HepG2 (cell line): ENCODE results near the gene KIF20A. TPM values are rescaled to one million over a fixed set of nuclear protein-coding genes. Genes with fewer than 3 reads are reported as not detected.

Experiments used
- ATAC-seq: fragments of 200-7000 bp; cut with Tn5 transposase; 3 replicates; pipeline ENCODE4 v1.9.1; 2020; ENCODE audit warnings: mild to moderate bottlenecking, moderate library complexity
- BruUV-seq: library from RNA; stranded (reverse); fragments of 400-500 nt; replicated peaks from 2 replicates; lab custom pipeline; 2021; lab: Mats Ljungman, UMichigan
- CTCF ChIA-PET: fragments of 300-600 bp; formaldehyde crosslinking; extraction: SDS; loops from one replicate; lab custom pipeline; 2021; ENCODE audit warnings: low total read pairs, inconsistent platforms, low intra/inter-chr PET ratio; lab: Yijun Ruan, JAX
- POLR2A ChIA-PET: fragments of 350-600 bp; sonication (Branson Sonifier 250); formaldehyde crosslinking; loops from one replicate; lab custom pipeline; 2020; ENCODE audit warnings: antibody characterized with exemption, inconsistent platforms; lab: Yijun Ruan, JAX
- DNase-seq: peaks from one replicate; pipeline ENCODE4 v3.0.0-alpha.2; 2015; ENCODE audit warnings: low spot score
- FAIRE-seq: peaks from 3 replicates; lab custom pipeline; 2011; peaks lifted over from hg19 to GRCh38; lab: Jason Lieb, UNC
- H2AFZ ChIP-seq: one replicate; pipeline ENCODE4 v1.6.1; 2011; ENCODE audit warnings: low read length, inconsistent platforms
- H3K27ac ChIP-seq: fragments of 300-600 bp; 3 replicates; pipeline ENCODE4 v1.8.0; 2011; ENCODE audit warnings: mixed run types, mild to moderate bottlenecking, mixed read lengths, low read length, inconsistent platforms; ENCODE audit not compliant: insufficient read depth; ENCODE audit errors: extremely low read length
- H3K27me3 ChIP-seq, 2 experiments: fragments of 200-600 bp in 1 of 2; 2 replicates in 1 of 2; 3 replicates in 1 of 2; pipeline versions ENCODE4 v1.6.0 to v1.8.0; 2011; ENCODE audit warnings: low read length in 2 of 2, mild to moderate bottlenecking in 2 of 2, moderate library complexity in 2 of 2, inconsistent platforms in 1 of 2; ENCODE audit not compliant: insufficient read depth in 2 of 2, control insufficient read depth in 1 of 2
- H3K36me3 ChIP-seq, 2 experiments: fragments of 200-600 bp in 1 of 2; replicated peaks in 1 of 2; 2 replicates in 1 of 2; 3 replicates in 1 of 2; pipeline versions ENCODE4 v1.5.1 to v1.8.0; 2011; ENCODE audit warnings: low read length in 2 of 2, inconsistent platforms in 1 of 2; ENCODE audit not compliant: insufficient read depth in 2 of 2, control insufficient read depth in 1 of 2
- H3K4me1 ChIP-seq: 2 replicates; pipeline ENCODE4 v1.5.1; 2012; ENCODE audit warnings: low read length, inconsistent platforms; ENCODE audit not compliant: insufficient read depth
- H3K4me2 ChIP-seq: 2 replicates; pipeline ENCODE4 v1.6.0; 2011; ENCODE audit warnings: low read depth, low read length, inconsistent platforms
- H3K4me3 ChIP-seq, 3 experiments: fragments of 200-600 bp in 1 of 3; sonication (generic), shearing (Covaris generic) in 1 of 3; replicated peaks in 1 of 3; 2 replicates each; pipeline ENCODE4 v1.5.1; 2011 to 2016; ENCODE audit warnings: low read length in 3 of 3, inconsistent platforms in 2 of 3, low read depth in 2 of 3, mild to moderate bottlenecking in 2 of 3, control low read depth in 1 of 3, mixed read lengths in 1 of 3; ENCODE audit not compliant: insufficient read depth in 1 of 3
- H3K79me2 ChIP-seq: one replicate; pipeline ENCODE4 v1.6.1; 2011; ENCODE audit warnings: low read length, inconsistent platforms; ENCODE audit not compliant: insufficient read depth
- H3K9ac ChIP-seq: 2 replicates; pipeline ENCODE4 v1.6.0; 2011; ENCODE audit warnings: mild to moderate bottlenecking, low read depth, low read length, inconsistent platforms; ENCODE audit not compliant: insufficient read depth
- H3K9me3 ChIP-seq: 2 replicates; pipeline ENCODE4 v1.5.1; 2012; ENCODE audit warnings: mild to moderate bottlenecking, low read length
- H4K20me1 ChIP-seq: 2 replicates; pipeline ENCODE4 v1.6.0; 2011; ENCODE audit warnings: inconsistent platforms, mild to moderate bottlenecking, low read length, moderate library complexity; ENCODE audit not compliant: insufficient read depth
- ASH2L ChIP-seq: fragments of 300-600, 200-600 bp; sonication (generic); IDR thresholded peaks from 2 replicates; pipeline ENCODE4 v1.7.0; 2017; ENCODE audit warnings: low read depth, mild to moderate bottlenecking, moderate library complexity, mixed read lengths, low read length; ENCODE audit not compliant: insufficient read length
- FOXC1 ChIP-seq: sonication (generic); formaldehyde crosslinking; IDR thresholded peaks from 2 replicates; pipeline ENCODE4 v1.8.0; 2022; ENCODE audit warnings: mild to moderate bottlenecking, missing genetic modification reagents, borderline replicate concordance
- GTF2F1 ChIP-seq: fragments of 150-350 bp; IDR thresholded peaks from 2 replicates; pipeline ENCODE4 v1.6.1; 2014; ENCODE audit warnings: low read length
- KLF15 ChIP-seq: sonication (generic); formaldehyde crosslinking; IDR thresholded peaks from 2 replicates; pipeline ENCODE4 v1.8.1; 2023; ENCODE audit warnings: borderline replicate concordance, mild to moderate bottlenecking, inconsistent platforms, missing genetic modification reagents, mixed read lengths
- MLLT10 ChIP-seq: sonication (generic); formaldehyde crosslinking; IDR thresholded peaks from 2 replicates; pipeline ENCODE4 v1.4.0; 2020; ENCODE audit warnings: missing genetic modification reagents
- MYPOP ChIP-seq: sonication (generic); formaldehyde crosslinking; IDR thresholded peaks from 2 replicates; pipeline ENCODE4 v1.8.1; 2023; ENCODE audit warnings: mild to moderate bottlenecking, moderate library complexity, missing genetic modification reagents
- NFYC ChIP-seq: IDR thresholded peaks from 2 replicates; pipeline ENCODE4 v1.6.1; 2016; ENCODE audit warnings: missing genetic modification reagents, missing compliant biosample characterization
- PAF1 ChIP-seq: IDR thresholded peaks from 2 replicates; pipeline ENCODE4 v1.6.1; 2016; ENCODE audit warnings: missing genetic modification reagents, missing compliant biosample characterization
- PRPF4 ChIP-seq: fragments of 200-400 bp; formaldehyde crosslinking; IDR thresholded peaks from 2 replicates; pipeline ENCODE4 v1.6.1; 2016; ENCODE audit warnings: low read length, low read depth; ENCODE audit not compliant: poor library complexity, severe bottlenecking
- RXRA ChIP-seq: sonication (generic); formaldehyde crosslinking; IDR thresholded peaks from 2 replicates; pipeline ENCODE4 v1.5.1; 2020; ENCODE audit warnings: missing genetic modification reagents
- TEAD3 ChIP-seq: optimal IDR thresholded peaks from 2 replicates; pipeline ENCODE3; 2016; ENCODE audit warnings: borderline replicate concordance
- ZBED4 ChIP-seq: sonication (generic); formaldehyde crosslinking; IDR thresholded peaks from 2 replicates; pipeline ENCODE4 v1.4.0; 2020; ENCODE audit warnings: missing genetic modification reagents, borderline replicate concordance
- ZFP1 ChIP-seq: IDR thresholded peaks from 2 replicates; pipeline ENCODE4 v1.6.1; 2016
- ZNF224 ChIP-seq: sonication (generic); formaldehyde crosslinking; IDR thresholded peaks from 2 replicates; pipeline ENCODE4 v1.5.0; 2020; ENCODE audit warnings: mild to moderate bottlenecking, missing genetic modification reagents
- ZNF430 ChIP-seq: sonication (generic); formaldehyde crosslinking; IDR thresholded peaks from 2 replicates; pipeline ENCODE4 v1.9.0; 2021; ENCODE audit warnings: mild to moderate bottlenecking, missing genetic modification reagents
- ZNF577 ChIP-seq: sonication (generic); formaldehyde crosslinking; IDR thresholded peaks from 2 replicates; pipeline ENCODE4 v1.4.0; 2020; ENCODE audit warnings: mild to moderate bottlenecking, low read depth, missing genetic modification reagents, borderline replicate concordance
- ZNF615 ChIP-seq: sonication (generic); formaldehyde crosslinking; IDR thresholded peaks from 2 replicates; pipeline ENCODE4 v1.5.0; 2020; ENCODE audit warnings: mild to moderate bottlenecking, missing genetic modification reagents, borderline replicate concordance
- ZNF773 ChIP-seq: sonication (generic); formaldehyde crosslinking; IDR thresholded peaks from 2 replicates; pipeline ENCODE4 v1.4.0; 2020; ENCODE audit warnings: missing genetic modification reagents, borderline replicate concordance
- ZNF883 ChIP-seq: sonication (generic); formaldehyde crosslinking; IDR thresholded peaks from 2 replicates; pipeline ENCODE4 v1.5.1; 2020; ENCODE audit warnings: mild to moderate bottlenecking, missing genetic modification reagents; ENCODE audit errors: not compliant biosample characterization
- WGBS: methylation state at CpG from one replicate; pipeline ENCODE4 v1.1.6; 2017; ENCODE audit warnings: low lambda C conversion rate; 5-methylcytosine and 5-hydroxymethylcytosine counted together
- in situ Hi-C: cut with HindIII; loops from 2 replicates; pipeline ENCODE4 v1.10.0; 2017; ENCODE audit warnings: low pct_unique_long_range_greater_than_20kb; ENCODE audit not compliant: extremely low pct_ligation_motif_present
- intact Hi-C: fragments of 100-400 bp; cut with micrococcal nuclease; formaldehyde crosslinking; loops from one replicate; pipeline ENCODE4 v1.10.0; 2022; ENCODE audit not compliant: unreplicated experiment
- polyA plus RNA-seq, 8 experiments: library from polyadenylated mRNA; depleted of rRNA in 3 of 8; stranded (reverse) in 7 of 8; unstranded in 1 of 8; fragments of >200 nt; fragmentation: Illumina TruSeq in 4 of 8; extraction: Trizol in 4 of 8; gene quantifications; 2 replicates each; pipeline versions ENCODE4 v1.2.1 to v1.2.3, GENCODE V29; 2011 to 2016; ENCODE audit warnings: low read depth in 4 of 8, missing spikeins in 1 of 8, mixed read lengths in 1 of 8; ENCODE audit not compliant: insufficient read depth in 1 of 8
- total RNA-seq, 5 experiments: library from RNA; depleted of rRNA; stranded (reverse); fragments of >200 nt; fragmentation: Illumina TruSeq; extraction: Trizol; gene quantifications; 2 replicates each; pipeline ENCODE4 v1.2.3, GENCODE V29; 2016; ENCODE audit warnings: low read depth in 1 of 5
- TF ChIP-seq, protein P1 (sequence below): sonication (generic); formaldehyde crosslinking; IDR thresholded peaks from 2 replicates; pipeline ENCODE4 v1.5.1; 2020; ENCODE audit warnings: missing genetic modification reagents, mild to moderate bottlenecking, borderline replicate concordance

KIF20A gene
- total and polyA plus RNA-seq, 2 of the 13 experiments (the other 11 are each of a cell fraction or from before 2014, with no cell fraction given): 17.1 to 66.8 TPM

- Histone ChIP-seq H3K4me1 (peaks cover 20% of the 10 kb centered on the region), H3K36me3 (peaks cover 5 to 14% of the 10 kb centered on the region in 2 experiments; a peak in 4 of 5 replicates), H3K27ac (peak overlapping the region; percentile 83), H4K20me1 (no peaks in the 10 kb centered on the region), H3K4me2 (peak overlapping the region; percentile 67), H3K79me2 (peaks cover 37% of the 10 kb centered on the region), H3K9ac (peak overlapping the region; percentile 95), H3K9me3 (no peaks in the 10 kb centered on the region), H3K4me3 (peak overlapping the region; percentile 79 to 98 (median 97)), H3K27me3 (no peaks in the 10 kb centered on the region; a peak in 1 of 5 replicates), H2AFZ (peak overlapping the region; percentile 76)
- in situ Hi-C loops: no loop called here
- FAIRE-seq (no peak), DNase-seq (no peak), ATAC-seq (peak; percentile 33)
- intact Hi-C loops: loop anchor here (1.0 kb wide), 1 partner anchor 34 kb away; the partner anchor contains the start of gene BRD8
- POLR2A ChIA-PET: interaction anchor here (0.8 to 1.8 kb wide), 7 partner anchors 28 to 127 kb away, joined by 3 to 7 read pairs (median 4); partner anchors contain the start of genes CDC25C, FAM53C and KIF20A
- BruUV-seq: TSS peak; percentile 82
- CTCF ChIA-PET: no interaction called here
- 0% methylated on average over 2 of the region's 8 CpGs for WGBS
- TF ChIP-seq ZNF883 (CRISPR knock-in tag) (peak; percentile 52), GTF2F1 (no peak), ZFP1 (no peak), TEAD3 (CRISPR knock-in tag) (no peak), ZNF577 (CRISPR knock-in tag) (no peak), FOXC1 (CRISPR knock-in tag) (0 out of 2 replicates have a peak, but pooled peaks have one; percentile 41), ZNF224 (CRISPR knock-in tag) (peak; percentile 43; the same call in 1 of the 2 replicates), ASH2L (no peak), MYPOP (CRISPR knock-in tag) (no peak), KLF15 (CRISPR knock-in tag) (no peak), MLLT10 (CRISPR knock-in tag) (no peak), ZNF773 (CRISPR knock-in tag) (no peak), RXRA (CRISPR knock-in tag) (no peak), NFYC (CRISPR knock-in tag) (no peak), PRPF4 (no peak), ZNF615 (no peak), PAF1 (CRISPR knock-in tag) (no peak), ZNF430 (no peak), ZBED4 (CRISPR knock-in tag) (no peak)
- TF ChIP-seq, protein P1, sequence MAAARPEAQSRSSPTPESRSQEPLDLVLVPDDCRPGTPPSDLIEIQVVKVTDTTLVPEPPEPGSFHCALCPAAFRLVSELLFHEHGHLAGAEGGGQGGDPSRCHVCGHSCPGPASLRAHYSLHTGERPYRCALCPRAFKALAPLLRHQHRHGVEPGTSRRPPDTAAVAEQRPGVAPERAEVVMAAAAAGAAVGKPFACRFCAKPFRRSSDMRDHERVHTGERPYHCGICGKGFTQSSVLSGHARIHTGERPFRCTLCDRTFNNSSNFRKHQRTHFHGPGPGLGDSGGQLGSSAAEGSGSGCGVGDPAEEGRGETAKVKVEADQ (CRISPR knock-in tag): 0 out of 2 replicates have a peak, but pooled peaks have one; percentile 21
Observed at GRCh38 chr5:138212828-138213160, 33.9 kb downstream of the KIF20A start.
